ENCODE data around the gene TMEM63A.

DNA sequence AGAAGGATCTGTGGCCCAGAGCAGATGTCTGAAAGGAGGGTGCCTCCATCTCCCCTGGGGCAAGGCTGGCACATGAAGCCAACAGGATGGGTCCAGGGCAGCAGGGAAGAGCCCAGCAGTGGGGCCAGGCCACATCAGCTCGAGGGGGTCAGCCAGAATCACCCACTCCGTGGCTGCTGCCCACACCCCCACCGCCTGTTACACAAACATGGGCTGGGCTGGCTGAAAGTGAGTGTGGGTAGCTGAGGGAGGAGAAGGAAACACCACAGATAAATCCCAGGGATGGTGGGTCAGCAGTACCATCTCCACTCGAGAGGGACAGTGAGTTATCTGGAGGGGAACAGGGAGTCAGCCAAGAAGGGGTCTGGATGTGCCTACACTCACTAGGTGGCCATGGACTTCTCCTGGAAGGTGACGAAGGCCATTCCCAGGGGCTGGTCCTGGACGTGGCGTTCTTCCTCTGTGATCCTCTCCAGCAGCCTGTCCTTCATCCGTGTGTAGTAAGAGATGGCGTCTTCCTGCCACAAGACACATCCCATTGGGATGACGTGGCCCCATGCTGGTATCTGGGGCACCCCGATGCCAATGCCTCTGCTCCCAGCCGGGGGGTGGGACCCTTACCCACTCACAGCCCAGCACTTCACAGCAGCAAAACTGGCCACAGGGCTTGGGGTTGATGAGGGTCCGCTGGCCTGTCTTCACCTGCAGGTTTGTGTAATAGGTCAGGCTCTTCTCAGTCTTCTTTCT lies 20.2 kb downstream of the TMEM63A start:
- TF ChIP-seq, protein P1, sequence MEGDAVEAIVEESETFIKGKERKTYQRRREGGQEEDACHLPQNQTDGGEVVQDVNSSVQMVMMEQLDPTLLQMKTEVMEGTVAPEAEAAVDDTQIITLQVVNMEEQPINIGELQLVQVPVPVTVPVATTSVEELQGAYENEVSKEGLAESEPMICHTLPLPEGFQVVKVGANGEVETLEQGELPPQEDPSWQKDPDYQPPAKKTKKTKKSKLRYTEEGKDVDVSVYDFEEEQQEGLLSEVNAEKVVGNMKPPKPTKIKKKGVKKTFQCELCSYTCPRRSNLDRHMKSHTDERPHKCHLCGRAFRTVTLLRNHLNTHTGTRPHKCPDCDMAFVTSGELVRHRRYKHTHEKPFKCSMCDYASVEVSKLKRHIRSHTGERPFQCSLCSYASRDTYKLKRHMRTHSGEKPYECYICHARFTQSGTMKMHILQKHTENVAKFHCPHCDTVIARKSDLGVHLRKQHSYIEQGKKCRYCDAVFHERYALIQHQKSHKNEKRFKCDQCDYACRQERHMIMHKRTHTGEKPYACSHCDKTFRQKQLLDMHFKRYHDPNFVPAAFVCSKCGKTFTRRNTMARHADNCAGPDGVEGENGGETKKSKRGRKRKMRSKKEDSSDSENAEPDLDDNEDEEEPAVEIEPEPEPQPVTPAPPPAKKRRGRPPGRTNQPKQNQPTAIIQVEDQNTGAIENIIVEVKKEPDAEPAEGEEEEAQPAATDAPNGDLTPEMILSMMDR (conservative IDR thresholded peaks at IDR 0.05; ENCODE audit: low read depth, low read length), result no peak
- TF ChIP-seq EZH2 (IDR thresholded peaks at IDR 0.05; ENCODE audit: low read length, unreplicated experiment) (no peak), EZH2phosphoT487 (IDR thresholded peaks at IDR 0.05; ENCODE audit: borderline replicate concordance, low read length) (no peak)
